Stimulated activated CD8-positive, alpha-beta memory T cell treated with anti-CD3 and anti-CD28 coated beads, Interleukin-7, amount 100 ng/mL, for 1 hour (primary cell): ENCODE data around the gene PPARGC1A.

Experiments
- DNase-seq, 2 donors: peaks; one replicate each; pipeline ENCODE4 v3.0.0-alpha.2; 2020; ENCODE audit warnings: low read depth in 2 of 2

PPARGC1A gene

GRCh38 chr4:23881674-23882337 is 8.0 kb downstream of the PPARGC1A start:
- DNase-seq: no peak

GRCh38 chr4:23881052-23881501 is 8.8 kb downstream of the PPARGC1A start:
- DNase-seq: no peak

GRCh38 chr4:23878912-23879732 is 10.7 kb downstream of the PPARGC1A start:
- DNase-seq: no peak

GRCh38 chr4:23878246-23878891 is 11.5 kb downstream of the PPARGC1A start:
- DNase-seq: no peak

GRCh38 chr4:23877758-23878229 is 12.1 kb downstream of the PPARGC1A start:
- DNase-seq: no peak

- no peak for DNase-seq
Observed at GRCh38 chr4:23876418-23877089, 13.3 kb downstream of the PPARGC1A start.

GRCh38 chr4:23875317-23875716 is 14.5 kb downstream of the PPARGC1A start:
- DNase-seq: no peak

- no peak for DNase-seq
Observed at GRCh38 chr4:23874536-23874901, 15.3 kb downstream of the PPARGC1A start.

GRCh38 chr4:23873717-23874535 is 15.9 kb downstream of the PPARGC1A start:
- DNase-seq: no peak

GRCh38 chr4:23871426-23871825 is 18.4 kb downstream of the PPARGC1A start:
- no peak for DNase-seq

GRCh38 chr4:23866450-23867075 is 23.3 kb downstream of the PPARGC1A start:
- no peak for DNase-seq

- DNase-seq: no peak
Observed at GRCh38 chr4:23861897-23862296, 27.9 kb downstream of the PPARGC1A start.

- no peak for DNase-seq
Observed at GRCh38 chr4:23860919-23861318, 28.9 kb downstream of the PPARGC1A start.

GRCh38 chr4:23857367-23857959 is 32.4 kb downstream of the PPARGC1A start:
- DNase-seq: no peak

- DNase-seq: no peak
Observed at GRCh38 chr4:23856630-23857029, 33.2 kb downstream of the PPARGC1A start.

GRCh38 chr4:23855912-23856605 is 33.8 kb downstream of the PPARGC1A start:
- no peak for DNase-seq

GRCh38 chr4:23853986-23854660 is 35.7 kb downstream of the PPARGC1A start:
- no peak for DNase-seq

GRCh38 chr4:23851464-23851863 is 38.4 kb downstream of the PPARGC1A start:
- no peak for DNase-seq

GRCh38 chr4:23847158-23847557 is 42.7 kb downstream of the PPARGC1A start:
- DNase-seq: no peak
